CD4-positive, CD25-positive, alpha-beta regulatory T cell (primary cell): Measurements from ENCODE around the gene FRMD5. TPM values are rescaled to one million over a fixed set of nuclear protein-coding genes. Genes with fewer than 3 reads are reported as not detected.

Experiments used
- ATAC-seq, 2 donors: fragments of 150-1000 bp; cut with Tn5 transposase; one replicate each; pipeline ENCODE4 v1.10.0; 2021; ENCODE audit warnings: low read depth in 2 of 2, moderate number of reproducible peaks in 2 of 2, moderate library complexity in 1 of 2
- DNase-seq, 3 donors: peaks; one replicate each; pipeline versions ENCODE4 v3.0.0 to v3.0.0-alpha.2; 2012 to 2022; ENCODE audit warnings: mixed read lengths in 1 of 3
- H3K27ac ChIP-seq: one replicate; pipeline ENCODE4 v1.7.0; 2013; ENCODE audit warnings: mild to moderate bottlenecking, low read length; ENCODE audit not compliant: insufficient read depth, poor library complexity, severe bottlenecking
- H3K27me3 ChIP-seq: one replicate; pipeline ENCODE4 v1.7.0; 2013; ENCODE audit warnings: low read length; ENCODE audit not compliant: control insufficient read depth, insufficient read depth
- H3K36me3 ChIP-seq: one replicate; pipeline ENCODE4 v1.7.0; 2013; ENCODE audit warnings: mild to moderate bottlenecking, low read length, moderate library complexity; ENCODE audit not compliant: control insufficient read depth, insufficient read depth
- H3K4me1 ChIP-seq: 2 replicates; pipeline ENCODE4 v1.7.0; 2013; ENCODE audit warnings: mild to moderate bottlenecking, low read length; ENCODE audit not compliant: insufficient read depth, control insufficient read depth, poor library complexity, severe bottlenecking
- H3K4me3 ChIP-seq: one replicate; pipeline ENCODE4 v1.7.0; 2013; ENCODE audit warnings: low read depth, mild to moderate bottlenecking, low read length, moderate library complexity
- H3K9me3 ChIP-seq, 2 experiments: 1 replicate in 1 of 2; 2 replicates in 1 of 2; pipeline ENCODE4 v1.7.0; 2013; ENCODE audit warnings: low read length in 2 of 2, mild to moderate bottlenecking in 1 of 2, moderate library complexity in 1 of 2; ENCODE audit not compliant: control insufficient read depth in 2 of 2
- H3K27ac Mint-ChIP-seq, 3 donors: one replicate each; pipeline ENCODE4 v1.8.0; 2020 to 2022; ENCODE audit warnings: mild to moderate bottlenecking in 3 of 3, mixed read lengths in 3 of 3, moderate library complexity in 2 of 3
- H3K27me3 Mint-ChIP-seq: one replicate; pipeline ENCODE4 v1.8.0; 2022; ENCODE audit warnings: mild to moderate bottlenecking, mixed read lengths
- H3K36me3 Mint-ChIP-seq: one replicate; pipeline ENCODE4 v1.8.0; 2020; ENCODE audit warnings: mixed read lengths
- H3K4me1 Mint-ChIP-seq, 4 donors: one replicate each; pipeline ENCODE4 v1.8.0; 2020 to 2022; ENCODE audit warnings: mixed read lengths in 4 of 4, mild to moderate bottlenecking in 1 of 4
- H3K4me3 Mint-ChIP-seq, 4 donors: one replicate each; pipeline ENCODE4 v1.8.0; 2020 to 2022; ENCODE audit warnings: mild to moderate bottlenecking in 4 of 4, mixed read lengths in 4 of 4, moderate library complexity in 3 of 4
- H3K9me3 Mint-ChIP-seq, 7 donors: one replicate each; pipeline ENCODE4 v1.8.0; 2020 to 2022; ENCODE audit warnings: mixed read lengths in 7 of 7, mild to moderate bottlenecking in 3 of 7, moderate library complexity in 2 of 7
- polyA plus RNA-seq, 4 donors: library from polyadenylated mRNA; unstranded; fragments of 300-500 nt; fragmentation: Illumina TruSeq; gene quantifications; one replicate each; pipeline ENCODE4 v1.2.3, GENCODE V29; 2021
- total RNA-seq: library from RNA; stranded (reverse); gene quantifications from one replicate; pipeline ENCODE4 v1.2.3, GENCODE V29; 2022

Gene FRMD5
- total and polyA plus RNA-seq, 5 donors from 2014 or later, result 0.24 to 1.1 (median 0.35) TPM; not detected in 1

DNA sequence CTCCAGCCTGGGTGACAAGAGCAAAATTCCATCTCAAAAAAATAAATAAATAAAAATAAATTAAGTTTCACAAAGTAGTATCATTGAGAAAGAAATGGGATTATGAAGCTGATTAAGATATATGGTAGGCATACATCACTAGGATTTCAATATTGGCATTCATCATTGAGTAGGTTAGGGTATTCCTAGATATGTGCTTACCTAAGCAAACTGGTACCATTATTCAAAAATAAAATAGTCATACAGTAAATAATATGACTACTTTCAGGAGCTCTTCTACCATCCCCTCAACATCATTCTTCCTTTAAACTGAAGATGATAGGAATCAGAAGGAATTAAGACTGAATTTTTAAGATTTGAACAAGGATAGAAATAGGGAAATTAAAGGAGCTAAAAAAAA, 66.6 kb downstream of the FRMD5 start:
- DNase-seq, result no peak
- Mint-ChIP-seq H3K27me3 (peaks cover 20% of the 10 kb centered on the region), H3K27ac (no peak overlapping the region), H3K36me3 (no peaks in the 10 kb centered on the region), H3K4me3 (no peak overlapping the region), H3K4me1 (no peaks in the 10 kb centered on the region), H3K9me3 (no peaks in the 10 kb centered on the region)
- Histone ChIP-seq H3K4me3 (no peak overlapping the region), H3K36me3 (no peaks in the 10 kb centered on the region), H3K4me1 (no peaks in the 10 kb centered on the region), H3K27me3 (peaks cover 7% of the 10 kb centered on the region), H3K27ac (no peak overlapping the region), H3K9me3 (no peaks in the 10 kb centered on the region)
- no peak for ATAC-seq

DNA sequence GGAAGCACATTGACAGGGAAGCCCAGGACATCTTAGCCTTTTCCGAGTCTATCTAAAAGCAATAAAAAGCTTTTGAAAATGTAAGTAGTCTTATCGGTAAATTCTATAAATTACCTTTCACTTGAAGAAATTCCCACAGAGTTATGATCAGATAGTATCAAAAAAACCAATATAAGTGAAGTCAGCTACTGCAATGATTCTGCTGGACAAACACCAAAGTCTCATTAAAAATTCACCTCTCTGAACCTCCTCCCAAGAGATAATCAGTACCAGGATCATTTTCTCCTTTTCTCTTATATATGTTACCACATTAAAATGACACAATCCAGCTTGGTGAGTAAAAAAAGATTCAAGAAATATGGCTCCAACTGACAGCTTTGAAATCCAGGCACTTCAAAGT, 69.2 kb downstream of the FRMD5 start:
- no peak for ATAC-seq
- no peaks in the 10 kb centered on the region for H3K9me3 ChIP-seq
- DNase-seq, result no peak
- Mint-ChIP-seq H3K27ac (no peak overlapping the region), H3K9me3 (peaks cover 0 to under 1% (median 0%) of the 10 kb centered on the region in 7 donors), H3K27me3 (peaks cover 20% of the 10 kb centered on the region), H3K36me3 (no peaks in the 10 kb centered on the region), H3K4me1 (no peaks in the 10 kb centered on the region), H3K4me3 (no peak overlapping the region)
- H3K4me1 ChIP-seq, result no peaks in the 10 kb centered on the region
- H3K27me3 ChIP-seq, result peaks cover 7% of the 10 kb centered on the region
- H3K27ac ChIP-seq, result no peak overlapping the region
- no peaks in the 10 kb centered on the region for H3K36me3 ChIP-seq
- H3K4me3 ChIP-seq, result no peak overlapping the region

DNA sequence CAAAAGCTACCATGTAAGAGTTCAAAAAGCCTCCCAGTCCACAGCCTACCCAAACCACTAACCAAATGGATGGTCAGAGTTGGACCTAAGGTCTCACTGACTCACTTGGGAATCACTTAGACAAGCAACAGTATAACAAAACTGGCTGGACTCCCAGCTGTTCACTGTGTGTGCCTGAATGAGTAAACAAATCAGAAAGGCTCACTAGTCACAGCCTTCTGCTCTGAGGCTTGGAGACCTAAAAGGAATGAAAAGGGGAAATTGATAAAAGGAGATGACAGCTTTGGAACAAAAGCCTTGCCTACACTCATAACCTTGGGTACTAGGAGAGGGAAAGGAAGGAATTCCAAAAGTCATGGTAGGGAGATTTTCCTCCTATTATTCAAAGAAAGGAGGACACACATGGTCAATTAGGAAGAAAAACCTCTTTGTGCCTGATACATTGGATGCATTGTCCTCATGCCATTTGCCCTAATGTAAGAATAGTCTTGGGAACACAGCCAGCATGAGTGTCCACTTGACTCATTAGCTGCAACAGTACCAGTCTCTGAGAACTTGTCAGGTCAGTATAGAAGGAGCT, 92.3 kb downstream of the FRMD5 start:
- Histone ChIP-seq H3K9me3 (no peaks in the 10 kb centered on the region), H3K27ac (no peak overlapping the region), H3K27me3 (peaks cover 15% of the 10 kb centered on the region), H3K4me3 (no peak overlapping the region), H3K36me3 (no peaks in the 10 kb centered on the region), H3K4me1 (no peaks in the 10 kb centered on the region)
- no peak for ATAC-seq
- no peaks in the 10 kb centered on the region for H3K36me3 Mint-ChIP-seq
- no peak overlapping the region for H3K27ac Mint-ChIP-seq
- H3K4me3 Mint-ChIP-seq, result no peak overlapping the region
- no peaks in the 10 kb centered on the region for H3K4me1 Mint-ChIP-seq
- H3K27me3 Mint-ChIP-seq, result peaks cover 53% of the 10 kb centered on the region
- H3K9me3 Mint-ChIP-seq, result peaks cover 0 to 3% (median 0%) of the 10 kb centered on the region in 7 donors
- DNase-seq, result no peak

- Histone ChIP-seq H3K27me3 (peaks cover 18% of the 10 kb centered on the region), H3K36me3 (no peaks in the 10 kb centered on the region), H3K4me1 (no peaks in the 10 kb centered on the region), H3K4me3 (no peak overlapping the region), H3K27ac (no peak overlapping the region), H3K9me3 (no peaks in the 10 kb centered on the region)
- H3K27ac Mint-ChIP-seq, result no peak overlapping the region
- H3K4me3 Mint-ChIP-seq, result no peak overlapping the region
- H3K9me3 Mint-ChIP-seq, result peaks cover 0 to 3% (median 0%) of the 10 kb centered on the region in 7 donors
- H3K36me3 Mint-ChIP-seq, result no peaks in the 10 kb centered on the region
- ATAC-seq, result no peak
- H3K4me1 Mint-ChIP-seq, result no peaks in the 10 kb centered on the region
- peaks cover 61% of the 10 kb centered on the region for H3K27me3 Mint-ChIP-seq
- no peak for DNase-seq
Measured at GRCh38 chr15:44101944-44102343, 93.1 kb downstream of the FRMD5 start.

GRCh38 chr15:44101286-44101685, 93.8 kb downstream of the FRMD5 start:
- peaks cover 67% of the 10 kb centered on the region for H3K27me3 Mint-ChIP-seq
- Histone ChIP-seq H3K27me3 (peaks cover 16% of the 10 kb centered on the region), H3K27ac (no peak overlapping the region), H3K36me3 (no peaks in the 10 kb centered on the region), H3K9me3 (no peaks in the 10 kb centered on the region), H3K4me3 (no peak overlapping the region), H3K4me1 (no peaks in the 10 kb centered on the region)
- H3K9me3 Mint-ChIP-seq, result peaks cover 0 to 3% (median 0%) of the 10 kb centered on the region in 7 donors
- no peak overlapping the region for H3K4me3 Mint-ChIP-seq
- H3K27ac Mint-ChIP-seq, result no peak overlapping the region
- DNase-seq (no peak), ATAC-seq (no peak)
- H3K36me3 Mint-ChIP-seq, result no peaks in the 10 kb centered on the region
- H3K4me1 Mint-ChIP-seq, result no peaks in the 10 kb centered on the region

GRCh38 chr15:44099671-44100070, 95.4 kb downstream of the FRMD5 start:
- Mint-ChIP-seq H3K27ac (no peak overlapping the region), H3K9me3 (peaks cover 0 to 3% (median 0%) of the 10 kb centered on the region in 7 donors), H3K36me3 (no peaks in the 10 kb centered on the region), H3K27me3 (peaks cover 61% of the 10 kb centered on the region), H3K4me1 (no peaks in the 10 kb centered on the region), H3K4me3 (no peak overlapping the region)
- H3K4me1 ChIP-seq, result no peaks in the 10 kb centered on the region
- ATAC-seq (no peak), DNase-seq (no peak)
- H3K36me3 ChIP-seq, result no peaks in the 10 kb centered on the region
- no peak overlapping the region for H3K27ac ChIP-seq
- H3K27me3 ChIP-seq, result peaks cover 12% of the 10 kb centered on the region
- no peaks in the 10 kb centered on the region for H3K9me3 ChIP-seq
- no peak overlapping the region for H3K4me3 ChIP-seq

DNA sequence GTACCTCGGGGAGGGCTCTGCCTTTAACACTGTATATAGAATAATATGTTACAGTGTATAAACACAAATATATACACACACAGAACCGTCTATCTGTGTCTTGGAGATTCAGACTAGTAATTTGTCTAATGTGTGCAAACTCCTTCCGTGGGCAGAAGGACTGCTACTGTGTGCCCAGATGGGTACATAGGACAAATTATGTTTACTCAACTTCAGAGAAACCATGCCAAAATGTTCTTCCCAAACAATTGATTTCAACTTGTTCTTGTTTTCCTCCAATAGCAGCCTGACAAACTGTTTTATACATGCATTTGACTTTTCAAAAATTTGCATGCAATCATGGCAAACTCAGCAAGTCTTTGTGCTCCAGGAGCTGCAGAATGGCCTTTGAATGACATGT, 97.5 kb downstream of the FRMD5 start:
- Histone ChIP-seq H3K27me3 (peaks cover 6% of the 10 kb centered on the region), H3K27ac (no peak overlapping the region), H3K4me1 (no peaks in the 10 kb centered on the region), H3K4me3 (no peak overlapping the region), H3K9me3 (no peaks in the 10 kb centered on the region), H3K36me3 (no peaks in the 10 kb centered on the region)
- Mint-ChIP-seq H3K4me1 (no peaks in the 10 kb centered on the region), H3K4me3 (no peak overlapping the region), H3K27ac (no peak overlapping the region), H3K36me3 (no peaks in the 10 kb centered on the region), H3K9me3 (no peaks in the 10 kb centered on the region), H3K27me3 (peaks cover 59% of the 10 kb centered on the region)
- no peak for ATAC-seq
- no peak for DNase-seq

- no peak overlapping the region for H3K4me3 Mint-ChIP-seq
- H3K4me1 Mint-ChIP-seq, result no peaks in the 10 kb centered on the region
- no peaks in the 10 kb centered on the region for H3K36me3 Mint-ChIP-seq
Measured at GRCh38 chr15:44096596-44096995, 98.5 kb downstream of the FRMD5 start.

More at GRCh38 chr15:44096596-44096995, 98.5 kb downstream of the FRMD5 start:
- ATAC-seq (no peak), DNase-seq (no peak)
- H3K9me3 Mint-ChIP-seq, result no peaks in the 10 kb centered on the region
- no peak overlapping the region for H3K27ac Mint-ChIP-seq
- H3K36me3 ChIP-seq, result no peaks in the 10 kb centered on the region
- no peak overlapping the region for H3K4me3 ChIP-seq
- no peaks in the 10 kb centered on the region for H3K4me1 ChIP-seq
- no peak overlapping the region for H3K27ac ChIP-seq
- H3K9me3 ChIP-seq, result no peaks in the 10 kb centered on the region
- peaks cover 10% of the 10 kb centered on the region for H3K27me3 ChIP-seq
- H3K27me3 Mint-ChIP-seq, result peaks cover 61% of the 10 kb centered on the region
